Trophoblast cell (in vitro differentiated cells and primary cell): ENCODE data around the gene PKNOX1.
A peak's percentile ranks its signal among the peaks of the same experiment; 100 is the strongest.

Experiments used
- DNase-seq, 2 donors: peaks; one replicate each; pipeline ENCODE4 v3.0.0-alpha.2; 2016
- H2AFZ ChIP-seq: 2 replicates; pipeline ENCODE4 v1.6.1; 2013; ENCODE audit warnings: low read length, moderate library complexity, mild to moderate bottlenecking; ENCODE audit not compliant: insufficient read depth, poor library complexity
- H2AK5ac ChIP-seq: 2 replicates; pipeline ENCODE4 v1.6.1; 2013; ENCODE audit warnings: mild to moderate bottlenecking, low read length
- H2BK120ac ChIP-seq: 2 replicates; pipeline ENCODE4 v1.6.1; 2013; ENCODE audit warnings: low read length, mild to moderate bottlenecking, moderate library complexity; ENCODE audit not compliant: insufficient read depth, poor library complexity
- H2BK12ac ChIP-seq: 2 replicates; pipeline ENCODE4 v1.6.1; 2013; ENCODE audit warnings: mild to moderate bottlenecking, low read length, moderate library complexity
- H2BK5ac ChIP-seq: 2 replicates; pipeline ENCODE4 v1.6.1; 2013; ENCODE audit warnings: low read length, low read depth, moderate library complexity, mild to moderate bottlenecking; ENCODE audit not compliant: poor library complexity
- H3K14ac ChIP-seq: 2 replicates; pipeline ENCODE4 v1.6.1; 2013; ENCODE audit warnings: mild to moderate bottlenecking, low read length
- H3K18ac ChIP-seq: 2 replicates; pipeline ENCODE4 v1.6.1; 2013; ENCODE audit warnings: mild to moderate bottlenecking, low read length
- H3K23ac ChIP-seq: 2 replicates; pipeline ENCODE4 v1.6.1; 2013; ENCODE audit warnings: low read length
- H3K27ac ChIP-seq: 2 replicates; pipeline ENCODE4 v1.5.1; 2013; ENCODE audit warnings: low read depth, mild to moderate bottlenecking, inconsistent platforms, low read length, moderate library complexity
- H3K27me3 ChIP-seq: 2 replicates; pipeline ENCODE4 v1.6.1; 2013; ENCODE audit warnings: inconsistent platforms, mild to moderate bottlenecking, low read length, moderate library complexity; ENCODE audit not compliant: insufficient read depth
- H3K36me3 ChIP-seq, 2 experiments: 1 replicate in 1 of 2; 2 replicates in 1 of 2; pipeline ENCODE4 v1.6.1; 2013; ENCODE audit warnings: low read length in 2 of 2, mild to moderate bottlenecking in 2 of 2, moderate library complexity in 1 of 2; ENCODE audit not compliant: insufficient read depth in 2 of 2, control insufficient read depth in 1 of 2
- H3K4ac ChIP-seq: 2 replicates; pipeline ENCODE4 v1.6.1; 2013; ENCODE audit warnings: low read depth, mild to moderate bottlenecking, low read length, moderate library complexity
- H3K4me1 ChIP-seq, 2 experiments: 1 replicate in 1 of 2; 2 replicates in 1 of 2; pipeline ENCODE4 v1.6.1; 2013; ENCODE audit warnings: low read length in 2 of 2, mild to moderate bottlenecking in 2 of 2, moderate library complexity in 1 of 2; ENCODE audit not compliant: insufficient read depth in 2 of 2, control insufficient read depth in 1 of 2
- H3K4me2 ChIP-seq: 2 replicates; pipeline ENCODE4 v1.6.1; 2013; ENCODE audit warnings: inconsistent platforms, mild to moderate bottlenecking, low read length, moderate library complexity
- H3K4me3 ChIP-seq: 2 replicates; pipeline ENCODE4 v1.5.1; 2013; ENCODE audit warnings: mild to moderate bottlenecking, low read depth, low read length, inconsistent platforms
- H3K79me1 ChIP-seq: one replicate; pipeline ENCODE4 v1.6.1; 2013; ENCODE audit warnings: low read length
- H3K79me2 ChIP-seq: 2 replicates; pipeline ENCODE4 v1.6.1; 2013; ENCODE audit warnings: low read length, mild to moderate bottlenecking; ENCODE audit not compliant: control insufficient read depth, insufficient read depth, poor library complexity
- H3K9ac ChIP-seq: 2 replicates; pipeline ENCODE4 v1.6.1; 2013; ENCODE audit warnings: mild to moderate bottlenecking, low read length
- H3K9me3 ChIP-seq: 2 replicates; pipeline ENCODE4 v1.6.1; 2013; ENCODE audit warnings: low read depth, mild to moderate bottlenecking, control low read depth, inconsistent platforms, low read length; ENCODE audit not compliant: insufficient read depth
- H4K12ac ChIP-seq: 2 replicates; pipeline ENCODE4 v1.6.1; 2013; ENCODE audit warnings: low read depth, mild to moderate bottlenecking, low read length, moderate library complexity
- H4K8ac ChIP-seq: 2 replicates; pipeline ENCODE4 v1.6.1; 2013; ENCODE audit warnings: low read depth, mild to moderate bottlenecking, low read length, moderate library complexity
- H4K91ac ChIP-seq: one replicate; pipeline ENCODE4 v1.6.1; 2013; ENCODE audit warnings: low read depth, mild to moderate bottlenecking, low read length, moderate library complexity
- WGBS: extraction: QIAGEN DNeasy Blood & Tissue Kit; methylation state at CpG from one replicate; pipeline ENCODE4 v1.1.7; 2013; ENCODE audit warnings: missing lambda C conversion rate; ENCODE audit not compliant: insufficient read length, insufficient coverage; ENCODE audit errors: extremely low coverage; 5-methylcytosine and 5-hydroxymethylcytosine counted together

Gene PKNOX1

DNA sequence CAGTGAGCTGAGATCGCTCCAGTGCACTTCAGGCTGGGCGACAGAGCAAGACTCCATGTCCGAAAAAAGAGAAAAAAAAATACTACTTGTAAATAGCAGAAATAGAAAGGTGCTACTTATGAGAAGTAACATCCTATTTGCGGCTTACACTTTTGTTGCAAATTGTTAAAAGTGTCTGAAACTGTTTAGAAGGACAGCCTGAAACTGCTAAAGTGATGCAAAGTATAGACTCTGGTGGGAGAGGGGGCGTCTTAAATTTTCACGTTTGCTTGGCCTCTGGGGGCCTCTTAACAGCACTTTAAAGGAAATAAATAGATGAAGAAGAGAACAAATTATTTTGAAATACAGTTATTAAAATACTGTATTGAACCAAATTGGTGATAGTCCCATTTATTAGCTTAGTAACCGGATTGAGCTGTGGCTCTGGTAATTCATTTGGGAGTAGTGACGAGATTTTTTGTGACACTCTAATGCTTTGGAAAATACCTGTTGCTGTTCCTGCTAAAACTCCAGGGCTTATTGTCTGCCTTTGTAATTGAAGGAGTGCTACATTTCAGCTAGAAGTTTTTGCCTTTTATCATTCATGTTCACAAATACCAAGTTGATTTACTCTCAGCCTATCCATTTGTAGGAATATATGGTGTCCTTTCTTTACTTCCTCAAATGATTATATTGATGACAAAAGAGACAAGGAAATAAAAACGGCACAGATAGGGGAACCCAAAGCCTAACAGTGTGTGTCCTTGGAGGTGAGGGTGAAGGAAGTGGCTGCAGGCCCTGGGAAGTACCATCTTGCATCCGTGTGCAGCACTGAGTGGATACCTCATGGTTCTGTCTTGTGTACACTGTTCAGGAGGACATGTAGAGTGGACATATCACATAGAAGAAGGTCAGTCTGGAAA, 6.2 kb downstream of the PKNOX1 start:
- no peak overlapping the region for H4K91ac ChIP-seq
- H3K4ac ChIP-seq, result peak overlapping the region; percentile 55
- H2AFZ ChIP-seq, result no peak overlapping the region
- H3K27ac ChIP-seq, result no peak overlapping the region
- peaks cover 2% of the 10 kb centered on the region for H3K9me3 ChIP-seq
- no peak overlapping the region for H2AK5ac ChIP-seq
- peaks cover 0 to 7% of the 10 kb centered on the region in 2 experiments for H3K4me1 ChIP-seq
- H3K4me2 ChIP-seq, result no peak overlapping the region
- H3K4me3 ChIP-seq, result no peak overlapping the region
- H3K14ac ChIP-seq, result peak overlapping the region; percentile 54
- no peak overlapping the region for H2BK120ac ChIP-seq
- no peak overlapping the region for H2BK12ac ChIP-seq
- peaks cover 3% of the 10 kb centered on the region in 2 experiments for H3K36me3 ChIP-seq
- no peak for DNase-seq
- H3K79me2 ChIP-seq, result peaks cover 6% of the 10 kb centered on the region
- H3K9ac ChIP-seq, result no peak overlapping the region
- no CpG with 5 or more reads among the region's 10 CpGs for WGBS
- no peak overlapping the region for H4K8ac ChIP-seq
- no peak overlapping the region for H2BK5ac ChIP-seq
- peaks cover under 1% of the 10 kb centered on the region for H3K79me1 ChIP-seq
- no peaks in the 10 kb centered on the region for H3K27me3 ChIP-seq
- no peak overlapping the region for H3K23ac ChIP-seq
- H4K12ac ChIP-seq, result no peak overlapping the region
- peak overlapping the region; percentile 21 for H3K18ac ChIP-seq

DNA sequence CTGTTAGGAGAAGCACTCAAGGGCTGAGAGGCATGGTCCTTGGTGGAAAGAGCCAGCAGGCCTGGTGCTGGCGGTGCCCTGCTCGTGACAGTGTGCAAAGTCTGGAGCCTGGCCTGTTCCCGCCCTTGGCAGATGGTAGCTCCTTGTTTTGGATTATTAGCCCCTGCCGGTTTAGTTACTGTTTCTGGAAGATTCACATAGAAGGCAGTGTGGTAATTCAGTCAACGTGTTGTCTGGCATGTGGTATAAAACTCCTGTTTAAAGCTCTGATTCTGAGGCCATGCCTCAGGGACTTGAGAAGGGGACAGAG, 6.8 kb downstream of the PKNOX1 start:
- DNase-seq, result no peak
- H4K8ac ChIP-seq, result no peak overlapping the region
- no peak overlapping the region for H2BK5ac ChIP-seq
- no peak overlapping the region for H3K4me3 ChIP-seq
- peaks cover 0 to 7% of the 10 kb centered on the region in 2 experiments for H3K4me1 ChIP-seq
- peaks cover 2% of the 10 kb centered on the region for H3K9me3 ChIP-seq
- H3K4me2 ChIP-seq, result no peak overlapping the region
- no CpG with 5 or more reads among the region's 5 CpGs for WGBS
- no peak overlapping the region for H2BK12ac ChIP-seq
- no peak overlapping the region for H2AK5ac ChIP-seq
- H3K4ac ChIP-seq, result peak overlapping the region; percentile 55
- H3K18ac ChIP-seq, result peak overlapping the region; percentile 21
- H3K14ac ChIP-seq, result peak overlapping the region; percentile 54
- no peaks in the 10 kb centered on the region for H3K79me1 ChIP-seq
- no peak overlapping the region for H2BK120ac ChIP-seq
- H4K12ac ChIP-seq, result no peak overlapping the region
- H3K79me2 ChIP-seq, result peaks cover 6% of the 10 kb centered on the region
- peaks cover 3% of the 10 kb centered on the region in 2 experiments for H3K36me3 ChIP-seq
- no peak overlapping the region for H3K27ac ChIP-seq
- no peak overlapping the region for H3K9ac ChIP-seq
- H3K23ac ChIP-seq, result no peak overlapping the region
- H2AFZ ChIP-seq, result no peak overlapping the region
- no peaks in the 10 kb centered on the region for H3K27me3 ChIP-seq
- H4K91ac ChIP-seq, result no peak overlapping the region

DNA sequence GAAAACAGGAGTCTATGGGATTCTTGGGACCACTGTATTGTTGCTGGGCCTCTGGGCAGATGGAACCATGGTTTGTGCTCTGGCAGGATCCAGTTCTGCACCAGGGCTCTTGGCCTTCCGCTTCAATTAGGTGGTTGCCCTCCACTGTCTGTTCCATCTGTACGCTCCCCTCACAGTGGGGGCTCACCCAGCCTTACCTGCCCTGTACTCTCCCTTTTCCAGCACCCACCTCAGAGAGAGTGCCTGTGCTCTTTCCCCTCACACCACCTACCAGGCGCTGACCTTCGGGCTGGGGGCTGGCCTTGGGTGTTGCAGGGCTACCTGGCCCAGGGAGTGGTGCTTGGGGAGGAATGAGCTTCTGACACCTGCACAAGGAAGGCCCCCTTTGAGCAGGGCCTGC, 7.5 kb downstream of the PKNOX1 start:
- Histone ChIP-seq H3K4me2 (no peak overlapping the region), H3K4me3 (no peak overlapping the region), H4K8ac (no peak overlapping the region), H3K4ac (no peak overlapping the region), H3K4me1 (peaks cover 0 to 7% of the 10 kb centered on the region in 2 experiments), H3K79me1 (no peaks in the 10 kb centered on the region), H2AFZ (no peak overlapping the region), H3K36me3 (peaks cover 3% of the 10 kb centered on the region in 2 experiments), H3K9me3 (peaks cover 2% of the 10 kb centered on the region), H3K23ac (no peak overlapping the region), H3K27me3 (no peaks in the 10 kb centered on the region), H4K91ac (no peak overlapping the region), H3K9ac (no peak overlapping the region), H3K14ac (no peak overlapping the region), H2BK12ac (no peak overlapping the region), H3K18ac (peak overlapping the region; percentile 7), H2BK120ac (no peak overlapping the region), H2AK5ac (no peak overlapping the region), H3K79me2 (peaks cover 6% of the 10 kb centered on the region), H2BK5ac (no peak overlapping the region), H4K12ac (no peak overlapping the region), H3K27ac (no peak overlapping the region)
- no peak for DNase-seq
- no CpG with 5 or more reads among the region's 4 CpGs for WGBS

DNA sequence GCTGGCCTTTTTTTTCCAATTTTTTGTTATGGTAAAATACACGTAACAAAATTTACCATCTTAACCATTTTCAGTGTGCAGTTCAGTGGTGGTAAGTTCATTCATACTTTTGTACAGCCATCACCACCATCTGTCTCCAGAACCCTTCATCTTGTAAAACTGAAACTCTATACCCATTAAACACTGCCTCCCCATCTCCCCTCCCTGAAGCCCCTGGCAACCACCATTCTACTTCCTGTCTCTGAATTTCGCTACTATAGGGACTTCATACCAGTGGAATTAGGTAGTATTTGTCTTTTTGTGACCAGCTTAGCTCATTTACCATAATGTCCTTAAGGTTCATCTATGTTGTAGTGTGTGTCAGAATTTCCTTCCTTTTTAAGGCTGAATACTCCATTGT, 8.7 kb downstream of the PKNOX1 start:
- Histone ChIP-seq H3K27me3 (no peaks in the 10 kb centered on the region), H3K23ac (no peak overlapping the region), H3K79me1 (no peaks in the 10 kb centered on the region), H3K4me1 (peaks cover 0 to 7% of the 10 kb centered on the region in 2 experiments), H3K79me2 (peaks cover 6% of the 10 kb centered on the region), H4K12ac (no peak overlapping the region), H3K4ac (no peak overlapping the region), H2AFZ (no peak overlapping the region), H2BK120ac (no peak overlapping the region), H4K8ac (no peak overlapping the region), H2AK5ac (no peak overlapping the region), H3K18ac (no peak overlapping the region), H3K9ac (no peak overlapping the region), H4K91ac (no peak overlapping the region), H3K27ac (no peak overlapping the region), H3K9me3 (peaks cover 2% of the 10 kb centered on the region), H2BK12ac (no peak overlapping the region), H3K14ac (no peak overlapping the region), H3K36me3 (peaks cover under 1 to 3% of the 10 kb centered on the region in 2 experiments), H2BK5ac (no peak overlapping the region), H3K4me2 (no peak overlapping the region), H3K4me3 (no peak overlapping the region)
- WGBS, result no CpG with 5 or more reads among the region's 2 CpGs
- no peak for DNase-seq
